NCI-H187 (cell line): ENCODE data around the gene RNPEPL1.

Experiments used
- DNase-seq, 2 experiments: peaks; one replicate each; lab custom pipeline; 2025; lab: John Stamatoyannopoulos, UW

RNPEPL1 gene

GRCh38 chr2:240626531-240627300, 58.4 kb downstream of the RNPEPL1 start:
- DNase-seq: no peak

GRCh38 chr2:240627736-240628506, 59.6 kb downstream of the RNPEPL1 start:
- no peak for DNase-seq

GRCh38 chr2:240628507-240628807, 60.2 kb downstream of the RNPEPL1 start:
- DNase-seq: no peak

DNA sequence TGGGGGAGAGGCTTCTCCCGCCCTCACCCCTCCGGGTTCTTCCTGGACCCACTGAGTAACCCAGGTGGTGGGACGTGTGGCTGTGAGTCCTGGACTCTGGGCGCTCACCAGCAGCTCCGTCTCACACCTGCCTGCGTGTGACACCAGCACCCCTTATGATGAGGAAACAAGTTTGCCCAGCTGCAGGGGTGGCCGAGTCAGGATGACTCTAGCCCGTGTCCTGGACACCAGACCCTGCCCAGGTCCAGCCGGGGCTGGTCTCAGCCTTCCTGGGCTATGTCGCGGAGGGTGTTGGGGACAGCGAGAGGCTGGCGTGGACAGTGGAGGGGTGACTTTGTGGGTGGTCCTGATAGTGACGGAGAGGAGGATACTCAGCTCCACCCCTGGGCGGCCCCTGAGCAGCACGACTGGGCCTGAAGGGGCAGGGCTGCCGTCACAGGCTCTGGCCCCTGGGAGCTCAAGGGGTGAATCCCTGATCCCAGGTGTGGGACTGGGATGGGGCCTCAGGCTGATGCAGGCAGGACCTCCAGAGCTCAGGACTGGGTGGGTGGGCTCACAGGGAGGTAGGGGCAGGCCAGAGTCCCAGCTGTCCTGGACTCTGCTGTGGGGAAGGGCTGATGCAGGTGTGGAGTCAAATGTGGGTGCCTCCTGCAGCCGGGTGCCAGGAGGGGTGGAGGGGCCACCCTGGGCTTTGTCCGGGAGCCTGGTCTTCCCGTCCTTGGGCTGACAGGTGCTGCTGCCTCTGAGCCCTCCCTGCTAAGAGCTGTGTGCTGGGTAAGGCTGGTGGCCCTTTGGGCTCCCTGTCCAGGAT, 60.7 kb downstream of the RNPEPL1 start:
- no peak for DNase-seq

- no peak for DNase-seq
Measured at GRCh38 chr2:240629619-240629967, 61.3 kb downstream of the RNPEPL1 start.

DNA sequence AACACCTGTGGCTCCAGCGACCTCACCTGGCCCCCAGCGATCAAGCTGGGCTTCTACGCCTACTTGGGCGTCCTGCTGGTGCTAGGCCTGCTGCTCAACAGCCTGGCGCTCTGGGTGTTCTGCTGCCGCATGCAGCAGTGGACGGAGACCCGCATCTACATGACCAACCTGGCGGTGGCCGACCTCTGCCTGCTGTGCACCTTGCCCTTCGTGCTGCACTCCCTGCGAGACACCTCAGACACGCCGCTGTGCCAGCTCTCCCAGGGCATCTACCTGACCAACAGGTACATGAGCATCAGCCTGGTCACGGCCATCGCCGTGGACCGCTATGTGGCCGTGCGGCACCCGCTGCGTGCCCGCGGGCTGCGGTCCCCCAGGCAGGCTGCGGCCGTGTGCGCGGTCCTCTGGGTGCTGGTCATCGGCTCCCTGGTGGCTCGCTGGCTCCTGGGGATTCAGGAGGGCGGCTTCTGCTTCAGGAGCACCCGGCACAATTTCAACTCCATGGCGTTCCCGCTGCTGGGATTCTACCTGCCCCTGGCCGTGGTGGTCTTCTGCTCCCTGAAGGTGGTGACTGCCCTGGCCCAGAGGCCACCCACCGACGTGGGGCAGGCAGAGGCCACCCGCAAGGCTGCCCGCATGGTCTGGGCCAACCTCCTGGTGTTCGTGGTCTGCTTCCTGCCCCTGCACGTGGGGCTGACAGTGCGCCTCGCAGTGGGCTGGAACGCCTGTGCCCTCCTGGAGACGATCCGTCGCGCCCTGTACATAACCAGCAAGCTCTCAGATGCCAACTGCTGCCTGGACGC, 61.9 kb downstream of the RNPEPL1 start:
- no peak for DNase-seq
